ENCODE results near the gene SCYL3. TPM values are rescaled to one million over a fixed set of nuclear protein-coding genes. Genes with fewer than 3 reads are reported as not detected.
"Not testable (repeated sequence)": the region's sequence is repeated elsewhere in the genome, so short reads cannot be mapped to it uniquely, and the experiment has no call there.

The SCYL3 gene
- total RNA-seq, 3 donors from 2014 or later: 9.1 to 33.7 (median 17.4) TPM

- no peaks in the 10 kb centered on the region for H3K4me1 ChIP-seq
- no peak overlapping the region for H3K27ac ChIP-seq
- intact Hi-C loops (cut with DNase I; ENCODE audit: low total_unique reads): no loop called here
- no peaks in the 10 kb centered on the region for H3K36me3 ChIP-seq
- no peaks in the 10 kb centered on the region for H3K9me3 ChIP-seq
- no peak overlapping the region for H3K4me3 ChIP-seq
- no peaks in the 10 kb centered on the region for H3K27me3 ChIP-seq
- no peak for DNase-seq (ENCODE audit: low spot score in 2 of 2)
- no peak for TF ChIP-seq POLR2A (IDR thresholded peaks at IDR 0.05)
- TF ChIP-seq POLR2AphosphoS5 (IDR thresholded peaks at IDR 0.05): no peak
- no peak for TF ChIP-seq CTCF (IDR thresholded peaks at IDR 0.05)
Measured at GRCh38 chr1:169821500-169821899, 72.2 kb downstream of the SCYL3 start.

GRCh38 chr1:169816617-169817016, 77.1 kb downstream of the SCYL3 start:
- intact Hi-C loops (cut with DNase I; ENCODE audit: low total_unique reads): no loop called here
- H3K4me1 ChIP-seq: no peaks in the 10 kb centered on the region
- H3K4me3 ChIP-seq: no peak overlapping the region
- H3K36me3 ChIP-seq: no peaks in the 10 kb centered on the region
- TF ChIP-seq POLR2AphosphoS5 (IDR thresholded peaks at IDR 0.05) (no peak), CTCF (IDR thresholded peaks at IDR 0.05) (no peak), POLR2A (IDR thresholded peaks at IDR 0.05) (no peak)
- H3K27ac ChIP-seq: no peak overlapping the region
- H3K9me3 ChIP-seq: no peaks in the 10 kb centered on the region
- no peaks in the 10 kb centered on the region for H3K27me3 ChIP-seq
- no peak for DNase-seq (ENCODE audit: low spot score in 2 of 2)

DNA sequence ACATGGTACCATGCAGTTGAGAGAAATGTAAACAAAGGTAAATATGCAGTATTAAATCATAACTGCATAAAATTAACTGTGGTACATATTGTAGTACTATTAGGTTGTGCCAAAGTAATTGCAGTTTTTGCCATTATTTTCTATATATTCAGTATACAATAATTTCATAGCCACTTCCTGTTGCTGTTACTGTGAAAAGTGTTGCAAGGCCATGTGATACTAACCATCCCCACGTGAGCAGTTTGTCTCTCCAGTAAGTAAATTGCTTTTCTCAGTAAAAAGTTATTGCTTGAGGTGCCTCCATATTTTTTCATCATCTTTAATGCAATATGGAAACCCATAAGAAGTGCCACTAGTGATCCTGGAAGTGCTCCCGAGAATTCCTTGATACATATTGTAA, 79.4 kb downstream of the SCYL3 start:
- Histone ChIP-seq H3K4me3 (no peak overlapping the region), H3K36me3 (no peaks in the 10 kb centered on the region), H3K4me1 (no peaks in the 10 kb centered on the region), H3K27ac (no peak overlapping the region), H3K9me3 (no peaks in the 10 kb centered on the region), H3K27me3 (no peaks in the 10 kb centered on the region)
- intact Hi-C loops (cut with DNase I; ENCODE audit: low total_unique reads): no loop called here
- TF ChIP-seq POLR2AphosphoS5 (IDR thresholded peaks at IDR 0.05) (no peak), POLR2A (IDR thresholded peaks at IDR 0.05) (no peak)
- DNase-seq (ENCODE audit: low spot score in 2 of 2): no peak

DNA sequence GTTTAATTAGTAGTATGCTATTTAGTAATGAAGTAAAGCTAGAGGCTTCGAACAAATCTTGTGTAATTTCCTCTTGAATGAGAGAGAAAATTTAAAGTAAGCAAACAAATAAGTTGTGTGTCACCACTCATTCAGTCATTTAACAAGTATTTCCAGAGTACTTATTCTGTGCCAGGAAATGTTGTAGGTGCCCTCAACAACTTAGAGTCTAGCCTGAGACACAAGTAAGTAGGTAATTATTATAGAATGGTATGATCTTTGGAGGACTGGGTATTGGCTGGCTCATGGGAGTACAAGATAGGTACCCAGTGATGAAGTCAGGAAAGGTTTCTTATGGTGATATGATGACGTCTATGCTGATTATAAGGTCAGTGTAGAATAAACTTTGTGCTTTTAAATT, 81.6 kb downstream of the SCYL3 start:
- DNase-seq (ENCODE audit: low spot score in 2 of 2): no peak
- intact Hi-C loops (cut with DNase I; ENCODE audit: low total_unique reads): no loop called here
- TF ChIP-seq POLR2AphosphoS5 (IDR thresholded peaks at IDR 0.05) (no peak), CTCF (IDR thresholded peaks at IDR 0.05) (no peak), POLR2A (IDR thresholded peaks at IDR 0.05) (no peak)
- Histone ChIP-seq H3K36me3 (no peaks in the 10 kb centered on the region), H3K9me3 (no peaks in the 10 kb centered on the region), H3K27me3 (no peaks in the 10 kb centered on the region), H3K27ac (no peak overlapping the region), H3K4me3 (no peak overlapping the region), H3K4me1 (no peaks in the 10 kb centered on the region)

DNA sequence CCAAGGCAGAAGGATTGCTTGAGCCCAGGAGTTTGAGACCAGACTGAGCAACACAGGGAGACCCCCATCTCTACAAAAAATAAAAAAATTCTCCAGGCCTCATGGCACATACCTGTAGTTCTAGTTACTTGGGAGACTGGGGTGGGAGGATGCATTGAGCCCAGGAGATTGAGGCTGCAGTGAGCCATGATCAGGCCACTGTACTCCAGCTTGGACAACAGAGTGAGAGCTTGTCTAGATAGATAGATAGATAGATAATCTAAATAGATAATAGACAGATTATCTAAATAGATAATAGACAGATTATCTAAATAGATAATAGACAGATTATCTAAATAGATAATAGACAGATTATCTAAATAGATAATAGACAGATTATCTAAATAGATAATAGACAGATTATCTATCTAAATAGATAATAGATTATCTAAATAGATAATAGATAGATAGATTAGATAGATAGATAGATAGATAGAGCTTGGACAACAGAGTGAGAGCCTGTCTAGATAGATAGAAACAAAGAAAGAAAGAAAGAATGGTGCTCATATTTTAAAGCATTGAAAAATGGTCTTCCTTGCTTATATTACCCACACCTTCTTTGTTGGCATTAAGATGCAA, 82.2 kb downstream of the SCYL3 start:
- H3K4me3 ChIP-seq; H3K9me3 ChIP-seq; intact Hi-C loops (cut with DNase I; ENCODE audit: low total_unique reads); DNase-seq (ENCODE audit: low spot score in 2 of 2); H3K27ac ChIP-seq; H3K4me1 ChIP-seq; H3K27me3 ChIP-seq; H3K36me3 ChIP-seq: not testable (repeated sequence)

- DNase-seq (ENCODE audit: low spot score in 2 of 2): no peak
- Histone ChIP-seq H3K27ac (no peak overlapping the region), H3K9me3 (no peaks in the 10 kb centered on the region), H3K4me3 (no peak overlapping the region), H3K36me3 (no peaks in the 10 kb centered on the region), H3K27me3 (no peaks in the 10 kb centered on the region), H3K4me1 (no peaks in the 10 kb centered on the region)
- TF ChIP-seq POLR2A (IDR thresholded peaks at IDR 0.05): no peak
- peak; percentile 32 to 72 (median 57) for TF ChIP-seq CTCF (IDR thresholded peaks at IDR 0.05)
- TF ChIP-seq POLR2AphosphoS5 (IDR thresholded peaks at IDR 0.05): no peak
- intact Hi-C loops (cut with DNase I; ENCODE audit: low total_unique reads): no loop called here
Measured at GRCh38 chr1:169809370-169810095, 84.2 kb downstream of the SCYL3 start.
